ES-I3 (cell line): ENCODE results near the gene SH3PXD2A.

ENCODE experiments used
- H3K36me3 ChIP-seq: 2 replicates; pipeline ENCODE4 v1.6.1; 2013; ENCODE audit warnings: mild to moderate bottlenecking, low read length, control low read depth, moderate library complexity; ENCODE audit not compliant: insufficient read depth
- H3K4me1 ChIP-seq: 2 replicates; pipeline ENCODE4 v1.6.1; 2013; ENCODE audit warnings: mild to moderate bottlenecking, control low read depth, low read length; ENCODE audit not compliant: insufficient read depth
- H3K9ac ChIP-seq: 2 replicates; pipeline ENCODE4 v1.6.1; 2013; ENCODE audit warnings: low read depth, mild to moderate bottlenecking, low read length, moderate library complexity
- H3K9me3 ChIP-seq: 2 replicates; pipeline ENCODE4 v1.6.1; 2013; ENCODE audit warnings: mild to moderate bottlenecking, low read length, moderate library complexity; ENCODE audit not compliant: control insufficient read depth, insufficient read depth

Gene SH3PXD2A

DNA sequence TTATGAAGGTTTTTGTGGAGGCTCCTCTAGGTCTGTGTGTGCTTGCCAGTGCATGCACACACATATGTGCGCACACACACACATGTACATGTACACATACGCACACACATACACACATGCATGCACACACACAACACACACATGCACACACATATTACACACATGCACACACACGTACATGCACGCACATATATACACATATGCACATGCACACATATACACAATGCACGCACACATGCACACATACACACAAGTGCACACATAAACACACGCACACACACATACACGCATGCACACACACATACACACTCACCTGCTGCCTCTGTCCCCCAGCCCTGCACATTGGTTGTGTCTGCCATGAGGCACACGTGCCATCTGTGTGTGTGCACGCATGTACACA, 295.6 kb downstream of the SH3PXD2A start:
- Histone ChIP-seq H3K36me3 (no peaks in the 10 kb centered on the region), H3K9me3 (no peaks in the 10 kb centered on the region), H3K4me1 (no peaks in the 10 kb centered on the region; the same call in 1 of the 2 replicates), H3K9ac (no peak overlapping the region)

DNA sequence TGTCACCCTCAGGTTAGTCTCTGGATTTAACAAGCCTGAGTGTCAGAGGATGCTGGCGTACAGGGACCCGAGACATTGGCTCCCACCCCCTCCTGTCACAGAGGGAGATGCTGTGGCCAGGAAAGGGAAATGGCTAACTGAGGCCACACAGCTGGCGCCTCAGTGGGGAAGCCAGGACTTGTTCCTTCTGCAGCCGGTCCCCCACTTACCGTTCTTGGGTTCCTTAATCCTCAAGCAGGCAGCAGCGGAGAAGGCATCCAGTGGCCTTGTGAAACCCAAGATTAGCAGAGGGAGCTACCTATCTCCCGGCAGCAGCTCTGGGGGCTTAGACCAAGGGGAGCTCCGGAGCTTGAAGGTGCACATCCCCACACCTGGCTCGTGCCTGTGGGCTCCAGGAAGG, 296.5 kb downstream of the SH3PXD2A start:
- no peak overlapping the region for H3K9ac ChIP-seq

DNA sequence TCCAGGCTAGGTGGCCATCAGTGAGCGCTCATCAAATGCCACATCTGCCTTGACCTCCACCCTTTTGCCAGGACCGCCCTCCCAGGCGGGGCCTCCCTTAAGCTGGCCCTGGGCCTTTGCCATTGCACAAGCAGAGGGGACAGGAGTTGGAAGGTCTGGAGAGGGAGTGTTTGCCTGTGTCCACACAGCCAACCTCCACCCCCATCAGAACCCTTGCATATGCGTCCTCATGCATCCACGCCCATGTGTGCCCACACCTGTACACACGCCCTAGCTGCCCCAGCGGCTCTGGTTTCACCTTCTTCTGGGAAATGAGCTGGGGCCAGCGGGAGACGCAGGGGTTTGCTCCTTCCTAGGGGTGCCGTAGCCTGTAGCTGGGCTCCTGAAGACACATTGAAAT, 297.9 kb downstream of the SH3PXD2A start:
- H3K9ac ChIP-seq, result no peak overlapping the region
- no peaks in the 10 kb centered on the region for H3K9me3 ChIP-seq
- H3K4me1 ChIP-seq, result no peaks in the 10 kb centered on the region; the same call in 1 of the 2 replicates
- H3K36me3 ChIP-seq, result no peaks in the 10 kb centered on the region

More for the DNA sequence above, 296.5 kb downstream of the SH3PXD2A start:
- Histone ChIP-seq H3K9me3 (no peaks in the 10 kb centered on the region), H3K4me1 (no peaks in the 10 kb centered on the region; the same call in 1 of the 2 replicates), H3K36me3 (no peaks in the 10 kb centered on the region)

DNA sequence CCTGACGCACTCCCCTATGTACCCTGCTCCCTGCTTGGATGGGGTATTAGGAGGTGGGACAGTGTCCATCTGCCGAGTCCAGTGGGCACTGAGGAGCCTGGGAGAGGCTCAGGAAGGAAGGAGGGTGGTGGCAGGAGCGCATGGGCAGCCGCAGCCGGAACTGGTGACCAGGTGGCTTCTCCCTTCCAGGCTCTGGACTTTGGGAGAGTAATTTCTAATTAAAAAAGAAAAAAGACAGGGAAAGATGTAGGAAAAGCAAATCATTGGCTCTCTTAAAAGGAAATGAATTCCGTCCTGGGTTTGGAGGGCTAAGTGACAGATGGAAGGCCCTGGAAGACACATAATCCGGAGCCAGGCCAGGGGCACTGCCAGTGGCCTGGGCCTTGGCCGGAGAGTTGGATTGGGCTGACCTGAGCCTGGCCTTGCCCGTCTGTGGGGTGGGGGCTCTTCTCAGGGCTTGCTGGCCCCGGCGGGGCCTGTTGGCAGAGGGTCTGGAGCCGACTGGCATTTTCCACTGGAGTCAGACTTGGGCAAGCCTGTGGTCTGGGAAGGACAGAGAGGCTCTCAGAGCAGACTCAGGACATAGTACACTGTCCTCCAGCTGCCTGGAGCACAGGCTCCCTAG, 298.9 kb downstream of the SH3PXD2A start:
- no peaks in the 10 kb centered on the region; the same call in 1 of the 2 replicates for H3K4me1 ChIP-seq
- no peaks in the 10 kb centered on the region for H3K9me3 ChIP-seq
- H3K9ac ChIP-seq, result no peak overlapping the region
- H3K36me3 ChIP-seq, result no peaks in the 10 kb centered on the region

DNA sequence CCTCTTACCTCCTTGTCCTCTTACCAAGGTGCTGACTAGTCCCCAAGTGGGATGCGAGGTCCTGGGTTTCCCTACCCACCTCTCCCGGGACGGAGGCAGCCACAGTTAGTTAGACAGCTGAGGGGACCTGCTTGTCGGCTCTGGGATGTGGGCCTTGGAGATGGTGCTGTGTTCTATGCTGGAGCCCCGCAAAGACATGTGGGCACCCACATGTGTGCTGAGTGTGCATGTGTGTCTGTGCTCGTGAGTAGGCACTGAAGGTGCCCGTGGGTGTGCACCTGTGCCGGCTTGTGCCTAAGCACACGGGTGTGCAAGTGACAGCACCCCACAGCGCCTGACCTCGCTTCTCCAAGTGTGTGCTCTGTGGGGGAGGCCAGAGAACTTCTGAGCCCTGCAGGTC, 299.7 kb downstream of the SH3PXD2A start:
- H3K36me3 ChIP-seq, result no peaks in the 10 kb centered on the region
- no peaks in the 10 kb centered on the region for H3K9me3 ChIP-seq
- H3K4me1 ChIP-seq, result no peaks in the 10 kb centered on the region; the same call in 1 of the 2 replicates
- H3K9ac ChIP-seq, result peak overlapping the region; percentile 39; the same call in 1 of the 2 replicates

DNA sequence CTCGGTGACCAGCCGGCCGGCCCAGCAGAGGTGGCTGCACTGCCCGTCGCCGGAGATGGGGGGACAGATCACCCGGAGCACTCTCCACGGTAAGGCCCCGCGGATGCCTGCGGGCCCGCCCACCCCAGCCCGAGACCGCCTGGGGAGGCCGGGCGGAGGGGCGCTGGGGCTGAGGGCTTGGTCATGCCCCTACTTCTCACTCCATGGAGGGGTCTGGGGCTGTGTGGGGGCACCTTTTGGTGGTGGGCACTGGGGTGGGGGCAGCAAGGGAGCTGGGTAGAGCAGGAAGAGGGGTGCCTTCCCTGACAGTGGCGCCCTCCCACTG, 300.1 kb downstream of the SH3PXD2A start:
- Histone ChIP-seq H3K36me3 (no peaks in the 10 kb centered on the region), H3K4me1 (no peaks in the 10 kb centered on the region; the same call in 1 of the 2 replicates), H3K9me3 (no peaks in the 10 kb centered on the region), H3K9ac (peak overlapping the region; percentile 39; the same call in 1 of the 2 replicates)

DNA sequence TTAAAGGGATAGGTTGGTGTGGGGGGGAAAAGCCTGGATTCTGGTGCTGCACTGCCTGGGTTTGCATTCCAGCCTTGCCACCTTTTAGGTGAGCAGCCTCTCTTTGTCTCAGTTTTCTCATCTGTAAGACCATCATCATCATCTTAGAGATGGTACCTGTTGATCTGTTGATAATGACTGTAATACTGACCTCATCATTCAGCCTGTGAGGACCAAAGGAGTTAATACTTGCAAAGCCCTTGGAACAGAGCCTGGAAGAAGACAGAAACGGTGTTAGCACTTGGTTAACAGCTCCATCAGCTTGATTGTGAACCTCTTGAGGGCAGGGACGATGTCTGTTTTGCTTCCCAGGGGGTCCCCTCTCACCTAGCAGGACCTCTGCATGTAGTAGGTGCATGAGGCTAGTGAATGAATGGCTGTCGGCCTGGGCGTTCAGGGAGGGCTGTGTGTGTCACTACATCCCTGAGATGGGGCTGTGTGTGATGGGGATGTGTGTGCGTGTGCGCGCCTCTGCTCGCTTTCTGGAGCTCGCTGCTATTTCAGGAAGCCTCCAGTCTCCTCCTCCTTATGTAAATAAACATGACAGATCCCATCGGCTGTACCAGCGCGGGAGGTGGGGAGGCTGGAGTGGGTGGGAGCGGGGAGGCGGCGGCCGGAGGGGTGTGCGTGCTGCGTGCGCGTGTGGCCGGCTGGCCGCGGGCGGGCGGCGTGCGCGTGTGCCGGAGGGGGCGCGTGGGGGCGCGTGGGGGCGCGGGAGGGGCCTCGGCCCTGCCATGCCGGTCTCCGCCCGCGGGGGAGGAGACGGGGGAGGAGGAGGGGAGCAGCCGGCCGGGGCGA, 300.7 kb downstream of the SH3PXD2A start:
- no peaks in the 10 kb centered on the region; the same call in 1 of the 2 replicates for H3K4me1 ChIP-seq
- H3K9me3 ChIP-seq, result no peaks in the 10 kb centered on the region
- peak overlapping the region; percentile 39; the same call in 1 of the 2 replicates for H3K9ac ChIP-seq
- H3K36me3 ChIP-seq, result no peaks in the 10 kb centered on the region

DNA sequence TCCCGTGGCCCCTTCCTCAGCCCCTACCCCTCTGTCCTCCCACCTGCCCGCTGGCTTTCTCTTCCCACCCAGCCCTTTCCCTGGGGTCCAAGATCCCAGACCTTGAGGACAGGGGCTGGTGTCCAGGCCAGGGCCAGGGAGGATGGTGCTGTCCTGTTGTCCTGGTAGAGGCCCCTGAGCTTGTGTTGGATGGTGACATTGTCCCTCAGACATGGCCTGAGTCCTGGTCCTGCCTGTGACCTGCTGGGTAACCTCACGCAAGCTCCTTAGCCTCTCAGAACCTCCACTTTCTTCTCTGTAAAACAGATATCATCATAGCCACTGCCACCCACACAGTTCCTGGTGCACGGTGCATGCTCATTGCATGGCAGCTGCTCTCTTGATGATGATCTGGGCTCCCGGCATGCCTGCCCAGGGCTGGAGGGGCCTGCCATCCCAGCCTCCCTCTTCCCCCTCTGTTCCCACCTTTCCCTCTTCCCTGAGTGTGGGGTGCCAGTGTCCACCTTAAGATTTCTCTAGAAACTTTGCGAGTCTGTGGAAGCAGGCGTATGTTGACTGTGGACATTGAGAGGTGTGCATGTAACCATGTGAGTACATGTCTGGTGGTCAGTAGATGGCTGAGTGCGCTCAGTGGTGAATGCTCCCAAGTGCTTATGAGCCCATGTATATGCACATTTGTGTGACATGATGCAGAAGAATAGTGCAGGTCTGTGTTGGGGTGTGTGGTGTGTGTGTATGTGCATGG, 301.5 kb downstream of the SH3PXD2A start:
- H3K9ac ChIP-seq, result no peak overlapping the region
- no peaks in the 10 kb centered on the region for H3K36me3 ChIP-seq
- H3K4me1 ChIP-seq, result no peaks in the 10 kb centered on the region; the same call in 1 of the 2 replicates
- no peaks in the 10 kb centered on the region for H3K9me3 ChIP-seq

DNA sequence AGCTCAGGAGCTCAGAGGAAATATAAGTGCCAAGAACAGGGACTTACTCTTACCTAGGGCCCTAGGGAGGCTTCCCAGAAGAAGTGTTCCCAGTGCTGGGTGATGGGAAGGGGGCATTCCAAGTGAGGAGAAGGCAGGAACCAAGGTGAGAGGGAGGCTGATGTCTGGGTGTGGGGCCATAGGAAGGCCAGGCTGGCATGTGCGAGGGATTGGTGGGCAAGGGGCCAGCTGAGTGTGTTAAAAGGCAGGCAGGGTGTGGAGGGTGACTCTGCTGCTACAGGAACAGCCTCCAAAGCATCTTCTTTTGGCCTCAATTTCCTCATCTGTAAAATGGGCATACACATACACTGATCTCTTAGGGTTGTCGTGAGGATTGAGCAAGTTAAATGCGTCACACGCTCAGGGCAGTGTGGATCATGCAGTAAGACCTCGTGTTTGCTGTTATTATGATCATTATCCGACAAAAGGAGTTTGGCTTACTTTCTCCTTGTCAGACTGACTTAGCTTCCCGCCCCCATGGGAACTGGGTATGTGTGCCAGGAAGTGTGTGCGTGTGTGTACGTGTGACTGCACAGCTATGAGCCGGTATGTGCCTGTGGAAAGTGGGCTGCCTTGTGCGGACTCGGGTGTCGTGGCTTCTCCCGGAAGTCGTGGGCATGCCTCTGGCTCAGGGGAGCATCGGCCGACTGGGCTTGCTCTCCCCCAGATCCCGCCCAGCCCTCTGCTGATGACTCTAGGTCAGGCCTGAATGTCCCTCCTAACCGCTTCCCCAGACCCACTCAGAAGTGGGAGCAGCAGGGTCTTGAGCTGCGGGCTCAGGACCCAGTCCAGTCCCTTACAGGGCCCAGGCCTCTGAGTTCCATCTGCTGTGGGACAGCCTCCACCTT, 302.3 kb downstream of the SH3PXD2A start:
- H3K9ac ChIP-seq, result no peak overlapping the region
- H3K36me3 ChIP-seq, result no peaks in the 10 kb centered on the region
- no peaks in the 10 kb centered on the region; the same call in 1 of the 2 replicates for H3K4me1 ChIP-seq
- no peaks in the 10 kb centered on the region for H3K9me3 ChIP-seq

DNA sequence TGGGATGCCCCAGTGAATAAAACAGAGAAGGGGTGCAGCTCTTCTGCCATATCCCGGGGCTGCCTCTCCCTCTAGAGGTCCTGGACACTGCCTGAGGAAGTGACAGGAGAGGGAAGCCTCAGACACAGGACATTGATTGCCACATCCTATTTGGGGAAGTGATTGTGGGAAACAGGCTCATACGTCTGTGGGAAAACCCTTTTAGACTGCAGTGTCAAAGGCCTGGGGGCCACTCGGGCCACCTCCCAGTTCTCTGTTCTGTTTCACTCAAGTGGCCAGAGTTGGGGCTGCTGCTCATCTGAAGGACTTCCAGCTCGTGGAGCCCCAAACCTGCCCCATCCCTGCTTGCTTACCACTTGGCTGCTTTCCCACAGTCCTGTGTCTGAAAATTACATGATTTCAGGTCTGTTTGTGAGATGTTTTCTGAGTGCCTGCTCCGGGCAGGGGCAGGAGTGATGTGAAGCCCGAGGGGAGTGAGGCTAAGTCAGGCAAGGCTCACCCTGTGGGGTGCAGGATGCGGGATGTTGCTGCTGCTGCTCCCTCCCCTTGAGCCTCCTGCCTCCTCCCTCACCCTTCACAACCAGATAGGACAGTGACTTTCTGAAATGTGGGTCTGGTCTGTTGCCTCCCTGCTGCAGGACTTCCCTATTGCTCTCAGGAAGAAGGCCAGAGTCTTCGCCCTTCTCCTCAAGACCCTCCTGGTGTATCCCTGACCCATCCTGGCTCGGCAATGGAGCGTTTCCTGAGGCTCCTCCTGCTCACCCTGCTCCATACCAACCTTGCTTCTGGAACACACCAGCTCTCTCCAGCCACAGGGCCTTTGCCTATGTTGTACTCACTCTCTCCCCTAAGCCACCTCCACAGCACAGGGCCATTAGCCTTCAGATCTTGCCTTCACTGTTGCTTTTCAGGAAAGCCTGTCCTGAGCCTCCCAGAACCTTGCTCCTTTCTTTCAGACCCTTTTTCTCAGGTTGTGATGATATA, 303.5 kb downstream of the SH3PXD2A start:
- H3K9ac ChIP-seq, result no peak overlapping the region
- no peaks in the 10 kb centered on the region; the same call in 1 of the 2 replicates for H3K4me1 ChIP-seq
- no peaks in the 10 kb centered on the region for H3K9me3 ChIP-seq
- H3K36me3 ChIP-seq, result no peaks in the 10 kb centered on the region

DNA sequence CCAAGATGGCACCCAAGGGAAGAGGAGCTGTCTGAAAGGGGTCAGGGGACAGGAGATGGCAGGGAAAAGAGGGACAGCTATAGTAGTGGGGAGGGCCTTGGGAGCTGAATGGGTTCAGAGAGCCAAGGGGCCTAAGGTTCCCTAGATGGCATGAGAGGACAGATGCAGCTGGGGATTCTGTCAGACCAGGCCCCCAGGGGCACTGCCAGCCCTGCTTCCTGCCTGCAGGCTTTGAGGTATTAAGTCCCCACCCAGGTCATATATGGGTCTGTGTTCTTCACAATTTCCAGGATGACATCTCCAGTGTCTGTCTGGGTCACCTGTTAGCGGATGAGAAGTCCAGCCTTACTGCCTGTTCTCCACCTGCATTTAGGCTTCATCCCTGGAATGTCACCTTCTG, 305.1 kb downstream of the SH3PXD2A start:
- H3K36me3 ChIP-seq, result no peaks in the 10 kb centered on the region
- no peak overlapping the region for H3K9ac ChIP-seq
- no peaks in the 10 kb centered on the region; the same call in 1 of the 2 replicates for H3K4me1 ChIP-seq
- H3K9me3 ChIP-seq, result no peaks in the 10 kb centered on the region

DNA sequence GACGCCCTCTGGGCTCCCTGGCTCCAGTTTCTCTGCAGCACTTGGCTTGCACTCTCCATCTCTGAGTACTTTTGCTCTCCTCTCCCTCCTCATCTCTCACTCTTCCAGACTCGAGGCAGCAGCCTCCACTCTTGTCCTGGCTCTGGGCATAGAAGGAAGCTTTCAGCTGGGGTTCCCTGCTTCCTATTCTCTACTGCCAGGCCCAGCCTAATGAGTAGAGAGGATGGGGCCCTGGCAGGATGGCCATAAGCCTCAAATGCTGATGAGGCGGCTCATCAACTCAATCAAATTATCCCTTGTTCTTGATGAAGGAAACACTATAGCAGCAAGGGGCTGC, 306.1 kb downstream of the SH3PXD2A start:
- Histone ChIP-seq H3K4me1 (no peaks in the 10 kb centered on the region; the same call in 1 of the 2 replicates), H3K9ac (no peak overlapping the region), H3K36me3 (no peaks in the 10 kb centered on the region), H3K9me3 (no peaks in the 10 kb centered on the region)
